Panc1 (cell line): ENCODE data around the gene THSD7A.

ENCODE experiments used
- POLR2AphosphoS5 ChIP-seq: IDR thresholded peaks from 2 replicates; pipeline ENCODE4 v1.6.1; 2012; ENCODE audit warnings: mild to moderate bottlenecking, low read depth, low read length, moderate library complexity
- TF ChIP-seq, protein P1 (sequence below): fragments of 450-650 bp; IDR thresholded peaks from 2 replicates; pipeline ENCODE4 v1.5.1; 2017; ENCODE audit warnings: mild to moderate bottlenecking
- TF ChIP-seq, protein P2 (sequence below), 2 experiments: IDR thresholded peaks; 2 replicates each; pipeline ENCODE4 v1.6.1; 2011 to 2012; ENCODE audit warnings: low read depth in 2 of 2, control low read depth in 1 of 2, low read length in 1 of 2, mild to moderate bottlenecking in 1 of 2, moderate library complexity in 1 of 2; ENCODE audit not compliant: insufficient read depth in 1 of 2

DNA sequence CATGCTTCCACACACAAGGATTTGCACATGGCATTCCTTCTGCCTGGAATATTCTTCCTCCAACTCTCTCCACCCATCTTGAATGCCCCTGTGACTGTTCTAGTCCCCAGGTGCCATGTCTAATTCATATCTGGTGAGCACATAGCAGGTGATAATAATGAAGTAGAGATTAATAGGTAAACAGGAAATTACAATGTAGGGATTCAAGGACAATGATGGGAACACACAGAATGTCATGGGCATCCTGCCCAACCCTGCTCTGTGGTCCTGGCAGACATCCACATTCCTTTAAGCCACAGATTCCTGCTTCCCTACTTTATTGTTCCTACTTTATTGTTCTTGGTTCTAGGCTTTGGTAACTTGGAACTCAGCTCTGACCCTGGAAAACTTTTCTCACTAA, 115.8 kb downstream of the THSD7A start:
- TF ChIP-seq, protein P1, sequence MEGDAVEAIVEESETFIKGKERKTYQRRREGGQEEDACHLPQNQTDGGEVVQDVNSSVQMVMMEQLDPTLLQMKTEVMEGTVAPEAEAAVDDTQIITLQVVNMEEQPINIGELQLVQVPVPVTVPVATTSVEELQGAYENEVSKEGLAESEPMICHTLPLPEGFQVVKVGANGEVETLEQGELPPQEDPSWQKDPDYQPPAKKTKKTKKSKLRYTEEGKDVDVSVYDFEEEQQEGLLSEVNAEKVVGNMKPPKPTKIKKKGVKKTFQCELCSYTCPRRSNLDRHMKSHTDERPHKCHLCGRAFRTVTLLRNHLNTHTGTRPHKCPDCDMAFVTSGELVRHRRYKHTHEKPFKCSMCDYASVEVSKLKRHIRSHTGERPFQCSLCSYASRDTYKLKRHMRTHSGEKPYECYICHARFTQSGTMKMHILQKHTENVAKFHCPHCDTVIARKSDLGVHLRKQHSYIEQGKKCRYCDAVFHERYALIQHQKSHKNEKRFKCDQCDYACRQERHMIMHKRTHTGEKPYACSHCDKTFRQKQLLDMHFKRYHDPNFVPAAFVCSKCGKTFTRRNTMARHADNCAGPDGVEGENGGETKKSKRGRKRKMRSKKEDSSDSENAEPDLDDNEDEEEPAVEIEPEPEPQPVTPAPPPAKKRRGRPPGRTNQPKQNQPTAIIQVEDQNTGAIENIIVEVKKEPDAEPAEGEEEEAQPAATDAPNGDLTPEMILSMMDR = no peak
- TF ChIP-seq, protein P2, sequence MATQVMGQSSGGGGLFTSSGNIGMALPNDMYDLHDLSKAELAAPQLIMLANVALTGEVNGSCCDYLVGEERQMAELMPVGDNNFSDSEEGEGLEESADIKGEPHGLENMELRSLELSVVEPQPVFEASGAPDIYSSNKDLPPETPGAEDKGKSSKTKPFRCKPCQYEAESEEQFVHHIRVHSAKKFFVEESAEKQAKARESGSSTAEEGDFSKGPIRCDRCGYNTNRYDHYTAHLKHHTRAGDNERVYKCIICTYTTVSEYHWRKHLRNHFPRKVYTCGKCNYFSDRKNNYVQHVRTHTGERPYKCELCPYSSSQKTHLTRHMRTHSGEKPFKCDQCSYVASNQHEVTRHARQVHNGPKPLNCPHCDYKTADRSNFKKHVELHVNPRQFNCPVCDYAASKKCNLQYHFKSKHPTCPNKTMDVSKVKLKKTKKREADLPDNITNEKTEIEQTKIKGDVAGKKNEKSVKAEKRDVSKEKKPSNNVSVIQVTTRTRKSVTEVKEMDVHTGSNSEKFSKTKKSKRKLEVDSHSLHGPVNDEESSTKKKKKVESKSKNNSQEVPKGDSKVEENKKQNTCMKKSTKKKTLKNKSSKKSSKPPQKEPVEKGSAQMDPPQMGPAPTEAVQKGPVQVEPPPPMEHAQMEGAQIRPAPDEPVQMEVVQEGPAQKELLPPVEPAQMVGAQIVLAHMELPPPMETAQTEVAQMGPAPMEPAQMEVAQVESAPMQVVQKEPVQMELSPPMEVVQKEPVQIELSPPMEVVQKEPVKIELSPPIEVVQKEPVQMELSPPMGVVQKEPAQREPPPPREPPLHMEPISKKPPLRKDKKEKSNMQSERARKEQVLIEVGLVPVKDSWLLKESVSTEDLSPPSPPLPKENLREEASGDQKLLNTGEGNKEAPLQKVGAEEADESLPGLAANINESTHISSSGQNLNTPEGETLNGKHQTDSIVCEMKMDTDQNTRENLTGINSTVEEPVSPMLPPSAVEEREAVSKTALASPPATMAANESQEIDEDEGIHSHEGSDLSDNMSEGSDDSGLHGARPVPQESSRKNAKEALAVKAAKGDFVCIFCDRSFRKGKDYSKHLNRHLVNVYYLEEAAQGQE (IDR thresholded peaks at IDR 0.05; ENCODE audit: insufficient read depth in 1 of 2, low read depth in 2 of 2, low read length in 1 of 2) = no peak
- TF ChIP-seq POLR2AphosphoS5 = no peak
